Measurements from ENCODE around the gene UNC79.

Gene UNC79

DNA sequence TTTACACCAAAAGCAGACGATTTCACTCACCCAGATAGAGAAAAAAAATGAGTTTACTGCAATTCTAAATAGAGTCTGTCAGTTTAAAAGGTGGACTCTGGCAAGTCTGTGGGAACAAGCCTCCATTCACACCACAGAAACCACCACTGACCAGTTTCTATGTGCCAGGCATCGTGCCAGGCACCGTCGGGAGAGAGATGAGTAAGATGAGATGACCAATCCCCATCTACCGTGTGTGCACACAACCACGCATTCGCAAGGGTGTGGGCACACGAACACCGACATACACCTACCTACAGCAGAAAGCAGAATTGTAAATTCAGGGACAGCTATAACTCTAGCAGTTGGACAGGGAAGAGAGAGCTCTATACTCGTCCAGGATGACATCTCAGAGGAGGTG, 299.3 kb downstream of the UNC79 start:
- no peak for ATAC-seq
- TF ChIP-seq, protein P1, sequence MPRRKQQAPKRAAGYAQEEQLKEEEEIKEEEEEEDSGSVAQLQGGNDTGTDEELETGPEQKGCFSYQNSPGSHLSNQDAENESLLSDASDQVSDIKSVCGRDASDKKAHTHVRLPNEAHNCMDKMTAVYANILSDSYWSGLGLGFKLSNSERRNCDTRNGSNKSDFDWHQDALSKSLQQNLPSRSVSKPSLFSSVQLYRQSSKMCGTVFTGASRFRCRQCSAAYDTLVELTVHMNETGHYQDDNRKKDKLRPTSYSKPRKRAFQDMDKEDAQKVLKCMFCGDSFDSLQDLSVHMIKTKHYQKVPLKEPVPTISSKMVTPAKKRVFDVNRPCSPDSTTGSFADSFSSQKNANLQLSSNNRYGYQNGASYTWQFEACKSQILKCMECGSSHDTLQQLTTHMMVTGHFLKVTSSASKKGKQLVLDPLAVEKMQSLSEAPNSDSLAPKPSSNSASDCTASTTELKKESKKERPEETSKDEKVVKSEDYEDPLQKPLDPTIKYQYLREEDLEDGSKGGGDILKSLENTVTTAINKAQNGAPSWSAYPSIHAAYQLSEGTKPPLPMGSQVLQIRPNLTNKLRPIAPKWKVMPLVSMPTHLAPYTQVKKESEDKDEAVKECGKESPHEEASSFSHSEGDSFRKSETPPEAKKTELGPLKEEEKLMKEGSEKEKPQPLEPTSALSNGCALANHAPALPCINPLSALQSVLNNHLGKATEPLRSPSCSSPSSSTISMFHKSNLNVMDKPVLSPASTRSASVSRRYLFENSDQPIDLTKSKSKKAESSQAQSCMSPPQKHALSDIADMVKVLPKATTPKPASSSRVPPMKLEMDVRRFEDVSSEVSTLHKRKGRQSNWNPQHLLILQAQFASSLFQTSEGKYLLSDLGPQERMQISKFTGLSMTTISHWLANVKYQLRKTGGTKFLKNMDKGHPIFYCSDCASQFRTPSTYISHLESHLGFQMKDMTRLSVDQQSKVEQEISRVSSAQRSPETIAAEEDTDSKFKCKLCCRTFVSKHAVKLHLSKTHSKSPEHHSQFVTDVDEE (CRISPR knock-in tag; IDR thresholded peaks at IDR 0.05) = no peak
- TF ChIP-seq, protein P2, sequence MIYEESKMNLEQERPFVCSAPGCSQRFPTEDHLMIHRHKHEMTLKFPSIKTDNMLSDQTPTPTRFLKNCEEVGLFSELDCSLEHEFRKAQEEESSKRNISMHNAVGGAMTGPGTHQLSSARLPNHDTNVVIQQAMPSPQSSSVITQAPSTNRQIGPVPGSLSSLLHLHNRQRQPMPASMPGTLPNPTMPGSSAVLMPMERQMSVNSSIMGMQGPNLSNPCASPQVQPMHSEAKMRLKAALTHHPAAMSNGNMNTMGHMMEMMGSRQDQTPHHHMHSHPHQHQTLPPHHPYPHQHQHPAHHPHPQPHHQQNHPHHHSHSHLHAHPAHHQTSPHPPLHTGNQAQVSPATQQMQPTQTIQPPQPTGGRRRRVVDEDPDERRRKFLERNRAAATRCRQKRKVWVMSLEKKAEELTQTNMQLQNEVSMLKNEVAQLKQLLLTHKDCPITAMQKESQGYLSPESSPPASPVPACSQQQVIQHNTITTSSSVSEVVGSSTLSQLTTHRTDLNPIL (CRISPR knock-in tag; IDR thresholded peaks at IDR 0.05; ENCODE audit: low read depth) = no peak
- TF ChIP-seq CSDC2 (CRISPR knock-in tag; IDR thresholded peaks at IDR 0.05) (no peak), ZFP30 (CRISPR knock-in tag; IDR thresholded peaks at IDR 0.05) (no peak), TOX (CRISPR knock-in tag; IDR thresholded peaks at IDR 0.05; ENCODE audit: borderline replicate concordance) (no peak), ZFP3 (CRISPR knock-in tag; IDR thresholded peaks at IDR 0.05) (no peak)
- TF ChIP-seq, protein P3, sequence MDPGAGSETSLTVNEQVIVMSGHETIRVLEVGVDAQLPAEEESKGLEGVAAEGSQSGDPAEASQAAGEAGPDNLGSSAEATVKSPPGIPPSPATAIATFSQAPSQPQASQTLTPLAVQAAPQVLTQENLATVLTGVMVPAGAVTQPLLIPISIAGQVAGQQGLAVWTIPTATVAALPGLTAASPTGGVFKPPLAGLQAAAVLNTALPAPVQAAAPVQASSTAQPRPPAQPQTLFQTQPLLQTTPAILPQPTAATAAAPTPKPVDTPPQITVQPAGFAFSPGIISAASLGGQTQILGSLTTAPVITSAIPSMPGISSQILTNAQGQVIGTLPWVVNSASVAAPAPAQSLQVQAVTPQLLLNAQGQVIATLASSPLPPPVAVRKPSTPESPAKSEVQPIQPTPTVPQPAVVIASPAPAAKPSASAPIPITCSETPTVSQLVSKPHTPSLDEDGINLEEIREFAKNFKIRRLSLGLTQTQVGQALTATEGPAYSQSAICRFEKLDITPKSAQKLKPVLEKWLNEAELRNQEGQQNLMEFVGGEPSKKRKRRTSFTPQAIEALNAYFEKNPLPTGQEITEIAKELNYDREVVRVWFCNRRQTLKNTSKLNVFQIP (CRISPR knock-in tag; IDR thresholded peaks at IDR 0.05; ENCODE audit: borderline replicate concordance, low read depth) = no peak
- TF ChIP-seq, protein P4, sequence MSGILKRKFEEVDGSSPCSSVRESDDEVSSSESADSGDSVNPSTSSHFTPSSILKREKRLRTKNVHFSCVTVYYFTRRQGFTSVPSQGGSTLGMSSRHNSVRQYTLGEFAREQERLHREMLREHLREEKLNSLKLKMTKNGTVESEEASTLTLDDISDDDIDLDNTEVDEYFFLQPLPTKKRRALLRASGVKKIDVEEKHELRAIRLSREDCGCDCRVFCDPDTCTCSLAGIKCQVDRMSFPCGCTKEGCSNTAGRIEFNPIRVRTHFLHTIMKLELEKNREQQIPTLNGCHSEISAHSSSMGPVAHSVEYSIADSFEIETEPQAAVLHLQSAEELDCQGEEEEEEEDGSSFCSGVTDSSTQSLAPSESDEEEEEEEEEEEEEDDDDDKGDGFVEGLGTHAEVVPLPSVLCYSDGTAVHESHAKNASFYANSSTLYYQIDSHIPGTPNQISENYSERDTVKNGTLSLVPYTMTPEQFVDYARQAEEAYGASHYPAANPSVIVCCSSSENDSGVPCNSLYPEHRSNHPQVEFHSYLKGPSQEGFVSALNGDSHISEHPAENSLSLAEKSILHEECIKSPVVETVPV (CRISPR knock-in tag; IDR thresholded peaks at IDR 0.05) = no peak

DNA sequence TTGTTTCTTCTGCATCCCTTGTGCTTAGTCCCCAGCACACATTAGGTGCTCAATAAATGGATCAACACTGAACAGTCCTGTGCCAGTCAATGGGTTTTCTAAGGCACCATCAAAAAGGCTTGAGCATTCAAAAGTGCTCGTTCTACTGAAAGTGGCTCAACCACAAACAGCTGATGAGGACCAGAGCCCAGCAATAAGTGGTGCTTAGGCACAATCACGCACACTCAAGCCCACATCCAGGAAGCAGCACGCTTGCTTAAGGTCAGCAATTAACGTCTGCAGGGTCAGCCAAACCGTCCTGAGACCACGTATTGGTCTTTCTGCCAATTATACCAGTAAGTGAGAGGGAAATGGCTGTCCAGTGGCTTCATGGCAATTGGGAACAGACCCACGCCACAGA, 301.0 kb downstream of the UNC79 start:
- ATAC-seq = no peak
- no peak for TF ChIP-seq ZFP3 (CRISPR knock-in tag; IDR thresholded peaks at IDR 0.05)

DNA sequence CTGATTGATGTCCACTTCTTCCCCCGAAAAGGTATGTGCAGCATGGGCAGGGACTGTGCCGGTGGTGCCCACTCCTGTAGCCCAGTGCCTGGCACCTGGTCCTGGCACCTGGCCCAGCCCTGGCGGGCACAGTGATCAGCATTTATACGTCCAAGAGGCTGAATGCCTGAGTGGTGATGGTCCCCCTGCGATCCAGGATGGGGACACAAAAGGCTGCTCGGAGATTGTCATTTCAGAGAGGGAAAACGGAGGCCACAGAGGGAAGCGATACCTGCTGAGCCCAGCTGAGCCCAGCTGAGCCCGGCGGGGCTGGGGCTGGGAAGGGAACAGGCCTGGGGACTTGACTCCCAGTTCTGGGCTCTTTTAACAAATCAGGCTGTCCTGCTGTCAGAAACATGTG, 301.8 kb downstream of the UNC79 start:
- no peak for ATAC-seq
- TF ChIP-seq, protein P1 (CRISPR knock-in tag; IDR thresholded peaks at IDR 0.05) = no peak
- TF ChIP-seq ARNTL (CRISPR knock-in tag; IDR thresholded peaks at IDR 0.05; ENCODE audit: borderline replicate concordance, low read depth) = no peak
- TF ChIP-seq ZNF70 (CRISPR knock-in tag; IDR thresholded peaks at IDR 0.05) = no peak
- TF ChIP-seq TCF4 (CRISPR knock-in tag; IDR thresholded peaks at IDR 0.05; ENCODE audit: borderline replicate concordance) = no peak
- TF ChIP-seq, protein P3 (CRISPR knock-in tag; IDR thresholded peaks at IDR 0.05; ENCODE audit: borderline replicate concordance, low read depth) = no peak
- TF ChIP-seq, protein P5, sequence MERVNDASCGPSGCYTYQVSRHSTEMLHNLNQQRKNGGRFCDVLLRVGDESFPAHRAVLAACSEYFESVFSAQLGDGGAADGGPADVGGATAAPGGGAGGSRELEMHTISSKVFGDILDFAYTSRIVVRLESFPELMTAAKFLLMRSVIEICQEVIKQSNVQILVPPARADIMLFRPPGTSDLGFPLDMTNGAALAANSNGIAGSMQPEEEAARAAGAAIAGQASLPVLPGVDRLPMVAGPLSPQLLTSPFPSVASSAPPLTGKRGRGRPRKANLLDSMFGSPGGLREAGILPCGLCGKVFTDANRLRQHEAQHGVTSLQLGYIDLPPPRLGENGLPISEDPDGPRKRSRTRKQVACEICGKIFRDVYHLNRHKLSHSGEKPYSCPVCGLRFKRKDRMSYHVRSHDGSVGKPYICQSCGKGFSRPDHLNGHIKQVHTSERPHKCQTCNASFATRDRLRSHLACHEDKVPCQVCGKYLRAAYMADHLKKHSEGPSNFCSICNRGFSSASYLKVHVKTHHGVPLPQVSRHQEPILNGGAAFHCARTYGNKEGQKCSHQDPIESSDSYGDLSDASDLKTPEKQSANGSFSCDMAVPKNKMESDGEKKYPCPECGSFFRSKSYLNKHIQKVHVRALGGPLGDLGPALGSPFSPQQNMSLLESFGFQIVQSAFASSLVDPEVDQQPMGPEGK (CRISPR knock-in tag; IDR thresholded peaks at IDR 0.05; ENCODE audit: borderline replicate concordance) = no peak
- TF ChIP-seq OSR1 (CRISPR knock-in tag; IDR thresholded peaks at IDR 0.05) = no peak
- TF ChIP-seq CSDC2 (CRISPR knock-in tag; IDR thresholded peaks at IDR 0.05) = no peak
- no peak for TF ChIP-seq ZNF565 (CRISPR knock-in tag; conservative IDR thresholded peaks at IDR 0.05; ENCODE audit: low read depth)
- TF ChIP-seq ESRRG (CRISPR knock-in tag; IDR thresholded peaks at IDR 0.05) = no peak
- TF ChIP-seq, protein P4 (CRISPR knock-in tag; IDR thresholded peaks at IDR 0.05) = no peak
